ENCODE results near the gene THSD4.

Gene THSD4

GRCh38 chr15:71231758-71232157 lies 116.5 kb downstream of the THSD4 start:
- DNase-seq (ENCODE audit: low read depth in 1 of 2, low spot score in 1 of 2): no peak
- TF ChIP-seq GABPA (IDR thresholded peaks at IDR 0.05; ENCODE audit: low read depth) (no peak), POLR2AphosphoS5 (IDR thresholded peaks at IDR 0.05; ENCODE audit: low read depth) (no peak), SPI1 (IDR thresholded peaks at IDR 0.05; ENCODE audit: borderline replicate concordance, low read depth) (no peak)
- TF ChIP-seq, protein P1, sequence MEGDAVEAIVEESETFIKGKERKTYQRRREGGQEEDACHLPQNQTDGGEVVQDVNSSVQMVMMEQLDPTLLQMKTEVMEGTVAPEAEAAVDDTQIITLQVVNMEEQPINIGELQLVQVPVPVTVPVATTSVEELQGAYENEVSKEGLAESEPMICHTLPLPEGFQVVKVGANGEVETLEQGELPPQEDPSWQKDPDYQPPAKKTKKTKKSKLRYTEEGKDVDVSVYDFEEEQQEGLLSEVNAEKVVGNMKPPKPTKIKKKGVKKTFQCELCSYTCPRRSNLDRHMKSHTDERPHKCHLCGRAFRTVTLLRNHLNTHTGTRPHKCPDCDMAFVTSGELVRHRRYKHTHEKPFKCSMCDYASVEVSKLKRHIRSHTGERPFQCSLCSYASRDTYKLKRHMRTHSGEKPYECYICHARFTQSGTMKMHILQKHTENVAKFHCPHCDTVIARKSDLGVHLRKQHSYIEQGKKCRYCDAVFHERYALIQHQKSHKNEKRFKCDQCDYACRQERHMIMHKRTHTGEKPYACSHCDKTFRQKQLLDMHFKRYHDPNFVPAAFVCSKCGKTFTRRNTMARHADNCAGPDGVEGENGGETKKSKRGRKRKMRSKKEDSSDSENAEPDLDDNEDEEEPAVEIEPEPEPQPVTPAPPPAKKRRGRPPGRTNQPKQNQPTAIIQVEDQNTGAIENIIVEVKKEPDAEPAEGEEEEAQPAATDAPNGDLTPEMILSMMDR (IDR thresholded peaks at IDR 0.05; ENCODE audit: insufficient read depth, low read length): no peak
- TF ChIP-seq, protein P2, sequence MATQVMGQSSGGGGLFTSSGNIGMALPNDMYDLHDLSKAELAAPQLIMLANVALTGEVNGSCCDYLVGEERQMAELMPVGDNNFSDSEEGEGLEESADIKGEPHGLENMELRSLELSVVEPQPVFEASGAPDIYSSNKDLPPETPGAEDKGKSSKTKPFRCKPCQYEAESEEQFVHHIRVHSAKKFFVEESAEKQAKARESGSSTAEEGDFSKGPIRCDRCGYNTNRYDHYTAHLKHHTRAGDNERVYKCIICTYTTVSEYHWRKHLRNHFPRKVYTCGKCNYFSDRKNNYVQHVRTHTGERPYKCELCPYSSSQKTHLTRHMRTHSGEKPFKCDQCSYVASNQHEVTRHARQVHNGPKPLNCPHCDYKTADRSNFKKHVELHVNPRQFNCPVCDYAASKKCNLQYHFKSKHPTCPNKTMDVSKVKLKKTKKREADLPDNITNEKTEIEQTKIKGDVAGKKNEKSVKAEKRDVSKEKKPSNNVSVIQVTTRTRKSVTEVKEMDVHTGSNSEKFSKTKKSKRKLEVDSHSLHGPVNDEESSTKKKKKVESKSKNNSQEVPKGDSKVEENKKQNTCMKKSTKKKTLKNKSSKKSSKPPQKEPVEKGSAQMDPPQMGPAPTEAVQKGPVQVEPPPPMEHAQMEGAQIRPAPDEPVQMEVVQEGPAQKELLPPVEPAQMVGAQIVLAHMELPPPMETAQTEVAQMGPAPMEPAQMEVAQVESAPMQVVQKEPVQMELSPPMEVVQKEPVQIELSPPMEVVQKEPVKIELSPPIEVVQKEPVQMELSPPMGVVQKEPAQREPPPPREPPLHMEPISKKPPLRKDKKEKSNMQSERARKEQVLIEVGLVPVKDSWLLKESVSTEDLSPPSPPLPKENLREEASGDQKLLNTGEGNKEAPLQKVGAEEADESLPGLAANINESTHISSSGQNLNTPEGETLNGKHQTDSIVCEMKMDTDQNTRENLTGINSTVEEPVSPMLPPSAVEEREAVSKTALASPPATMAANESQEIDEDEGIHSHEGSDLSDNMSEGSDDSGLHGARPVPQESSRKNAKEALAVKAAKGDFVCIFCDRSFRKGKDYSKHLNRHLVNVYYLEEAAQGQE (IDR thresholded peaks at IDR 0.05; ENCODE audit: insufficient replicate concordance, low read depth): no peak
- Histone ChIP-seq H3K27me3 (ENCODE audit: insufficient read depth, poor library complexity, severe bottlenecking) (no peaks in the 10 kb centered on the region), H3K27ac (replicated peaks) (no peak overlapping the region), H3K4me3 (replicated peaks; ENCODE audit: insufficient read depth, low read length) (no peak overlapping the region)

- no peak overlapping the region for H3K27ac ChIP-seq (replicated peaks)
- H3K27me3 ChIP-seq (ENCODE audit: insufficient read depth, poor library complexity, severe bottlenecking): no peaks in the 10 kb centered on the region
- H3K4me3 ChIP-seq (replicated peaks; ENCODE audit: insufficient read depth, low read length): no peak overlapping the region
- no peak for DNase-seq (ENCODE audit: low read depth in 1 of 2, low spot score in 1 of 2)
- TF ChIP-seq POLR2AphosphoS5 (IDR thresholded peaks at IDR 0.05; ENCODE audit: low read depth) (no peak), SPI1 (IDR thresholded peaks at IDR 0.05; ENCODE audit: borderline replicate concordance, low read depth) (no peak), GABPA (IDR thresholded peaks at IDR 0.05; ENCODE audit: low read depth) (no peak)
- TF ChIP-seq, protein P2 (IDR thresholded peaks at IDR 0.05; ENCODE audit: insufficient replicate concordance, low read depth): no peak
- TF ChIP-seq, protein P1 (IDR thresholded peaks at IDR 0.05; ENCODE audit: insufficient read depth, low read length): no peak
Measured at GRCh38 chr15:71232411-71232810, 117.1 kb downstream of the THSD4 start.

- H3K4me3 ChIP-seq (replicated peaks; ENCODE audit: insufficient read depth, low read length): no peak overlapping the region
- no peak for TF ChIP-seq SPI1 (IDR thresholded peaks at IDR 0.05; ENCODE audit: borderline replicate concordance, low read depth)
- TF ChIP-seq, protein P2 (IDR thresholded peaks at IDR 0.05; ENCODE audit: insufficient replicate concordance, low read depth): no peak
- TF ChIP-seq POLR2AphosphoS5 (IDR thresholded peaks at IDR 0.05; ENCODE audit: low read depth): no peak
- no peak for TF ChIP-seq GABPA (IDR thresholded peaks at IDR 0.05; ENCODE audit: low read depth)
- TF ChIP-seq, protein P1 (IDR thresholded peaks at IDR 0.05; ENCODE audit: insufficient read depth, low read length): no peak
- no peak for DNase-seq (ENCODE audit: low read depth in 1 of 2, low spot score in 1 of 2)
- peaks cover 3% of the 10 kb centered on the region for H3K27me3 ChIP-seq (ENCODE audit: insufficient read depth, poor library complexity, severe bottlenecking)
- no peak overlapping the region for H3K27ac ChIP-seq (replicated peaks)
Measured at GRCh38 chr15:71237456-71238188, 122.4 kb downstream of the THSD4 start.

Data from HL-60 (cell line).